GM18519 (cell line): ENCODE measurements around the gene PODXL2.

ENCODE experiments used
- ATAC-seq: cut with Tn5 transposase; IDR thresholded peaks from one replicate; pipeline ENCODE4 v1.9.1; 2021; ENCODE audit warnings: mild to moderate bottlenecking, moderate library complexity; ENCODE audit not compliant: unreplicated experiment, low FRiP score

Gene PODXL2

GRCh38 chr3:127718245-127718915 lies 89.4 kb downstream of the PODXL2 start:
- ATAC-seq, result no peak

DNA sequence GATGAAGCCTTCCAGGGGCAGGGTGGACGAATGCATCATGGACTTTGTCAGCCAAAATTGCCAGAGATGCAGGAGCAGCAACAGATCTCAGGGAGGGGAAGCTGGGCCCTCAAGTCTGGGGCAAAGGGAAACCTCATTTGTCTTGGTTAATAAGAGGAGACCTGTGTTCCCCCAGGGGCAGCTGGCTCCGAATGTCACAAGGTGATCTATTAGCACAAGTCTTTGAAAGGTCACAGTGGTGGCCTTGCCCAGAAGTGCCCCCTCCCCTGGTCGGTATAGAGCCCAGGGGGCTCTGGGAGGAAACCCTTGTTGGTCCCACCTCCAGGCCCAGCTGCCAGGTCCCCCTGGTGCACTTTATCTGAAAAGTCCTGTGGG lies 89.9 kb downstream of the PODXL2 start:
- ATAC-seq, result no peak

DNA sequence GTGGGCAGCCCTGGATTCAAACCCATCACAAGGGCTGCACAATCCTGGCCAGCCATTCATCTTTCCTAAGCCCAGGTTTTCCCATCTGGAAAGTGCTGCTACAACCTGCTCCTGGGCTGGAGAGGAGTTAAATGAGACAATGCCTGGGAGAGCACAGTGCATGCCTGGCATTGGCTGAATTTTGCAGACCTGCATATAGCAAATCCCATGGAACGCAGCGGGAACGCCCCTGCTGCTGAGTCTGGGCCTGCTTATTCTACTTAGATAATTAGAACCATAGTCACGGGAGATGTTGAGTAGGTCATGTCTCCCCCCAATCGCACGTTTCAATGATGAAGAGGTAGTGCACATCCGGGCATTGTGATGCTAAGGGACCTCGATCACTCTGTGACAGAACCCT lies 90.4 kb downstream of the PODXL2 start:
- no peak for ATAC-seq

- ATAC-seq, result no peak
These were observed 91.3 kb downstream of the PODXL2 start for GRCh38 chr3:127720161-127720823.

DNA sequence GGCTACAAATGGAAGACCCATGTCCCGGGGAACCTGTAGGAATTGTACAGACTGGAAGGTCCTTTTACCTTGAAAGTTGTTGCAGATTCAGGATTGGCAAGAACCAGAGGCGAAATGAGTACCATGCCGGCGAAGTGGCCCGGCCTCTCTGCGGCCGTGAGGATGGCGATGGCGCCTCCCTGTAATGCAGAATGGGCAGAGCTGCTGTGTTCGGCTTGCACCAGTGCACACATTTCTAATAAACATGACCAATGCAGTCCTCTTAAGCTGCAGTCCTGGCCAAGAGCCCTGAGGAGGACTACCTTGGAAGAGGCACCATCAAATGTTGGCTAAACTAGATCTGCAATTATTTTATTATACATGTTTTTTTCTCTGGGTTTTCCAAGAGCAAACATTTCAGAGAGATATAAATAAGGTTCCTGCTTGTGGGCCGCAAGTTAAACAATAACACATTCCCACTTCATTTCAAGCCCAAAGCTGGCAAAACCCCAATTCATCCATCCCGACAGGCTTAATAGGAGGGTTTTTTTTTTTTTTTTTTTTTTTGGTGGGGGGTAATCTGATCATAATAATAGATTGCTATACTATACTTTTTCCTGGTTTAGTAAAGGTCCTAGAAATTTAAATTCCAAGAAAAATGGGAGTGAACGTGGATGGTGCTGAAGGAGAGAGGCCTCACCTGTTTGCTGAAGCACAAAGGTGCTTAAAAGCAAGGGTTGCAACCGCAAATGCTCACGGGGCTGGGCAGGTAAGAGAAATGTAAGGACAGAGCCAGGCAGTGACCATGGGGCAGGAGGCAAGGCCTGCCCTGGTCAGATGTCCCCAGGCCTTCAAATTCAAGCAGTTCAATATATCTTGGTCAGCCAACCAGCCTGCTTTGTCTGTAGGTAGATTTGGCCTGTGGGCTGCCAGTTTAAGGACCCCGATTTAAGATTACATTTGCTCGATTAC lies 92.3 kb downstream of the PODXL2 start:
- no peak for ATAC-seq

GRCh38 chr3:127722091-127722784 lies 93.3 kb downstream of the PODXL2 start:
- no peak for ATAC-seq
